Measurements from ENCODE around the gene HES4. TPM values are rescaled to one million over a fixed set of nuclear protein-coding genes. Genes with fewer than 3 reads are reported as not detected.

The HES4 gene
- total RNA-seq, 3 donors from 2014 or later, result 8.3 to 36.4 (median 34.2) TPM

GRCh38 chr1:951364-951763 lies 48.5 kb downstream of the HES4 start:
- Histone ChIP-seq H3K27me3 (no peaks in the 10 kb centered on the region), H3K9me3 (no peaks in the 10 kb centered on the region), H3K27ac (no peak overlapping the region), H3K36me3 (peaks cover 13% of the 10 kb centered on the region), H3K4me3 (no peak overlapping the region), H3K4me1 (no peaks in the 10 kb centered on the region)
- TF ChIP-seq CTCF (IDR thresholded peaks at IDR 0.05), result no peak
- TF ChIP-seq POLR2A (IDR thresholded peaks at IDR 0.05), result no peak
- TF ChIP-seq POLR2AphosphoS5 (IDR thresholded peaks at IDR 0.05), result no peak
- no peak for DNase-seq (ENCODE audit: low spot score in 2 of 2)
- intact Hi-C loops (cut with DNase I; ENCODE audit: low total_unique reads), result no loop called here

- intact Hi-C loops (cut with DNase I; ENCODE audit: low total_unique reads), result no loop called here
- DNase-seq (ENCODE audit: low spot score in 2 of 2), result no peak
- TF ChIP-seq POLR2A (IDR thresholded peaks at IDR 0.05) (no peak), CTCF (IDR thresholded peaks at IDR 0.05) (no peak), POLR2AphosphoS5 (IDR thresholded peaks at IDR 0.05) (no peak)
- Histone ChIP-seq H3K9me3 (no peaks in the 10 kb centered on the region), H3K36me3 (peaks cover 13% of the 10 kb centered on the region), H3K4me1 (no peaks in the 10 kb centered on the region), H3K4me3 (no peak overlapping the region), H3K27me3 (no peaks in the 10 kb centered on the region), H3K27ac (no peak overlapping the region)
These were observed 49.0 kb downstream of the HES4 start for GRCh38 chr1:950881-951280.

GRCh38 chr1:950268-950667 lies 49.6 kb downstream of the HES4 start:
- H3K36me3 ChIP-seq, result peaks cover 13% of the 10 kb centered on the region
- no peak for DNase-seq (ENCODE audit: low spot score in 2 of 2)
- intact Hi-C loops (cut with DNase I; ENCODE audit: low total_unique reads), result no loop called here

More at GRCh38 chr1:950268-950667, 49.6 kb downstream of the HES4 start:
- no peaks in the 10 kb centered on the region for H3K27me3 ChIP-seq
- no peak overlapping the region for H3K4me3 ChIP-seq
- H3K4me1 ChIP-seq, result no peaks in the 10 kb centered on the region
- no peak overlapping the region for H3K27ac ChIP-seq
- no peaks in the 10 kb centered on the region for H3K9me3 ChIP-seq
- TF ChIP-seq CTCF (IDR thresholded peaks at IDR 0.05), result no peak
- no peak for TF ChIP-seq POLR2A (IDR thresholded peaks at IDR 0.05)

Other genes with a start within 250 kb of the HES4 start
- 10 to 100 TPM in 1 of 3 donors, 1 to 10 TPM in 1, under 1 TPM in 1; 0.16 to 23.0 (median 2.9) TPM for gene SAMD11, start 76.2 kb downstream of the HES4 start, total RNA-seq
- gene NOC2L, start 40.8 kb downstream of the HES4 start, total RNA-seq, result 10 to 100 TPM; 36.2 to 38.7 (median 38.2) TPM
- 10 to 100 TPM in 1 of 3 donors, 1 to 10 TPM in 2; 5.4 to 18.0 (median 10.0) TPM for gene KLHL17, start 39.5 kb downstream of the HES4 start, total RNA-seq
- 1 to 10 TPM in 2 of 3 donors, under 1 TPM in 1; 0.16 to 2.8 (median 1.6) TPM for gene PLEKHN1, start 33.6 kb downstream of the HES4 start, total RNA-seq
- gene PERM1, start 18.0 kb downstream of the HES4 start, total RNA-seq, result 1 to 10 TPM in 1 of 3 donors, under 1 TPM in 1, not detected in 1; 0.33 to 1.9 TPM
- gene ISG15, start 13.4 kb upstream of the HES4 start, total RNA-seq, result 10 to 100 TPM; 15.5 to 31.5 (median 18.0) TPM
- 10 to 100 TPM in 2 of 3 donors, 1 to 10 TPM in 1; 9.1 to 37.0 (median 30.5) TPM for gene AGRN, start 20.0 kb upstream of the HES4 start, total RNA-seq
- gene RNF223, start 74.2 kb upstream of the HES4 start, total RNA-seq, result 1 to 10 TPM in 1 of 3 donors, under 1 TPM in 1, not detected in 1; 0.33 to 2.8 TPM
- 10 to 100 TPM in 2 of 3 donors, 1 to 10 TPM in 1; 6.9 to 24.0 (median 12.5) TPM for gene C1orf159, start 116.0 kb upstream of the HES4 start, total RNA-seq
- gene TTLL10, start 173.8 kb upstream of the HES4 start, total RNA-seq, result under 1 TPM; 0.15 to 0.33 (median 0.16) TPM
- 1 to 10 TPM in 2 of 3 donors, not detected in 1; 1.9 to 5.9 TPM for gene TNFRSF18, start 206.5 kb upstream of the HES4 start, total RNA-seq
- gene TNFRSF4, start 214.1 kb upstream of the HES4 start, total RNA-seq, result 1 to 10 TPM in 2 of 3 donors, under 1 TPM in 1; 0.64 to 2.3 (median 1.6) TPM
- 100 to 1,000 TPM in 1 of 3 donors, 10 to 100 TPM in 2; 58.0 to 111 (median 79.3) TPM for gene SDF4, start 231.9 kb upstream of the HES4 start, total RNA-seq
- gene B3GALT6, start 232.1 kb upstream of the HES4 start, total RNA-seq, result 10 to 100 TPM; 14.4 to 16.0 (median 14.4) TPM
- gene C1QTNF12, start 246.6 kb upstream of the HES4 start, total RNA-seq, result 1 to 10 TPM in 1 of 3 donors, not detected in 2; 2.0 TPM

All from breast epithelium (tissue), 4 donors.